PC-3 (cell line): ENCODE results near the gene WWP2. TPM values are rescaled to one million over a fixed set of nuclear protein-coding genes. Genes with fewer than 3 reads are reported as not detected.

Experiments used
- ATAC-seq: fragments of 200-7000 bp; cut with Tn5 transposase; 2 replicates; pipeline ENCODE4 v1.9.1; 2020; ENCODE audit warnings: mild to moderate bottlenecking, moderate library complexity
- BruUV-seq: library from RNA; stranded (reverse); fragments of 400-500 nt; replicated peaks from 2 replicates; lab custom pipeline; 2021; lab: Mats Ljungman, UMichigan
- CTCF ChIA-PET: fragments of 300-600 bp; sonication (Branson Sonifier 250); formaldehyde crosslinking; loops from one replicate; lab custom pipeline; 2022; ENCODE audit warnings: antibody characterized with exemption; lab: Charles Lee
- POLR2A ChIA-PET: fragments of 300-600 bp; sonication (Branson Sonifier 250); formaldehyde crosslinking; loops from one replicate; lab custom pipeline; 2022; ENCODE audit warnings: antibody characterized with exemption; ENCODE audit not compliant: unreplicated experiment; lab: Charles Lee
- DNase-seq: peaks from one replicate; pipeline ENCODE4 v3.0.0-alpha.2; 2015
- H2AFZ ChIP-seq: fragments of 300-600 bp; sonication (generic); 2 replicates; pipeline ENCODE4 v1.6.0; 2016; ENCODE audit warnings: antibody characterized with exemption, low read length
- H3F3A ChIP-seq: fragments of 300-600 bp; sonication (generic); one replicate; pipeline ENCODE4 v1.6.0; 2017; ENCODE audit warnings: antibody characterized with exemption, low read length, control low read depth, mild to moderate bottlenecking; ENCODE audit not compliant: unreplicated experiment
- H3K27ac ChIP-seq: fragments of 300-600 bp; sonication (generic); 2 replicates; pipeline ENCODE4 v1.5.1; 2016; ENCODE audit warnings: mild to moderate bottlenecking, low read length
- H3K27me3 ChIP-seq: fragments of 300-600 bp; sonication (generic); 2 replicates; pipeline ENCODE4 v1.6.1; 2016; ENCODE audit warnings: low read length, mixed read lengths
- H3K36me3 ChIP-seq: fragments of 300-600 bp; sonication (generic); 2 replicates; pipeline ENCODE4 v1.6.1; 2016; ENCODE audit warnings: low read depth, mixed run types, low read length, mixed read lengths
- H3K4me1 ChIP-seq: fragments of 300-600 bp; sonication (generic); 2 replicates; pipeline ENCODE4 v1.5.1; 2016; ENCODE audit warnings: low read length; ENCODE audit not compliant: insufficient read depth
- H3K4me2 ChIP-seq: fragments of 300-600 bp; sonication (generic); 2 replicates; pipeline ENCODE4 v1.6.0; 2016; ENCODE audit warnings: low read length
- H3K4me3 ChIP-seq: fragments of 300-600 bp; sonication (generic); 2 replicates; pipeline ENCODE4 v1.5.1; 2016; ENCODE audit warnings: mild to moderate bottlenecking, low read length, mixed read lengths
- H3K79me2 ChIP-seq: fragments of 300-600 bp; sonication (generic); 2 replicates; pipeline ENCODE4 v1.6.1; 2017; ENCODE audit warnings: low read length, mixed read lengths
- H3K9ac ChIP-seq: fragments of 300-600 bp; sonication (generic); 2 replicates; pipeline ENCODE4 v1.6.0; 2016; ENCODE audit warnings: mild to moderate bottlenecking, low read length
- H3K9me2 ChIP-seq: fragments of 300-600 bp; sonication (generic); replicated peaks from 2 replicates; pipeline ENCODE4 v1.6.1; 2016; ENCODE audit warnings: mixed run types, low read length, mixed read lengths
- H3K9me3 ChIP-seq: fragments of 300-600 bp; sonication (generic); 2 replicates; pipeline ENCODE4 v1.6.1; 2016; ENCODE audit warnings: low read length, mixed read lengths
- H4K20me1 ChIP-seq: fragments of 300-600 bp; sonication (generic); 2 replicates; pipeline ENCODE4 v1.6.1; 2016; ENCODE audit warnings: low read length, mixed read lengths
- CTCF ChIP-seq: fragments of 300-600 bp; sonication (generic); conservative IDR thresholded peaks from 2 replicates; pipeline ENCODE4 v1.5.1; 2017; ENCODE audit warnings: antibody characterized with exemption, low read depth, mild to moderate bottlenecking, low read length
- EZH2 ChIP-seq: fragments of 300-600 bp; sonication (generic); IDR thresholded peaks from one replicate; pipeline ENCODE4 v1.6.1; 2017; ENCODE audit warnings: antibody characterized with exemption, mild to moderate bottlenecking, low read length; ENCODE audit not compliant: unreplicated experiment
- EZH2phosphoT487 ChIP-seq: fragments of 300-600 bp; sonication (generic); IDR thresholded peaks from 2 replicates; pipeline ENCODE4 v1.6.1; 2018; ENCODE audit warnings: mild to moderate bottlenecking, antibody characterized with exemption, low read length, borderline replicate concordance
- intact Hi-C: fragments of 100-400 bp; cut with micrococcal nuclease; formaldehyde crosslinking; loops from 2 replicates; pipeline ENCODE4 v1.9.0; 2023
- total RNA-seq: library from RNA; depleted of rRNA; stranded (reverse); fragments of >200 nt; gene quantifications from 2 replicates; pipeline ENCODE4 v1.2.3, GENCODE V29; 2014

Gene WWP2
- total RNA-seq, 1 experiment from 2014 or later, result 15.8 TPM

GRCh38 chr16:69844441-69844840 is 82.3 kb downstream of the WWP2 start:
- BruUV-seq, result no TSS peak
- intact Hi-C loops, result no loop called here
- no peak overlapping the region for H3K4me3 ChIP-seq
- POLR2A ChIA-PET, result no interaction called here
- DNase-seq (no peak), ATAC-seq (no peak)
- H3K27ac ChIP-seq, result no peak overlapping the region
- H3K79me2 ChIP-seq, result no peaks in the 10 kb centered on the region
- H3K36me3 ChIP-seq, result no peaks in the 10 kb centered on the region
- H3K4me1 ChIP-seq, result 0 out of 2 replicates have a peak, but pooled peaks cover 4% of the 10 kb centered on the region
- no peaks in the 10 kb centered on the region for H3K9me3 ChIP-seq
- H2AFZ ChIP-seq, result no peak overlapping the region
- no peaks in the 10 kb centered on the region for H3K9me2 ChIP-seq
- no peak overlapping the region for H3K4me2 ChIP-seq
- no peaks in the 10 kb centered on the region for H3F3A ChIP-seq
- H4K20me1 ChIP-seq, result no peaks in the 10 kb centered on the region
- no peaks in the 10 kb centered on the region for H3K27me3 ChIP-seq
- CTCF ChIA-PET, result no interaction called here
- no peak overlapping the region for H3K9ac ChIP-seq
- no peak for TF ChIP-seq EZH2
- TF ChIP-seq EZH2phosphoT487, result no peak

DNA sequence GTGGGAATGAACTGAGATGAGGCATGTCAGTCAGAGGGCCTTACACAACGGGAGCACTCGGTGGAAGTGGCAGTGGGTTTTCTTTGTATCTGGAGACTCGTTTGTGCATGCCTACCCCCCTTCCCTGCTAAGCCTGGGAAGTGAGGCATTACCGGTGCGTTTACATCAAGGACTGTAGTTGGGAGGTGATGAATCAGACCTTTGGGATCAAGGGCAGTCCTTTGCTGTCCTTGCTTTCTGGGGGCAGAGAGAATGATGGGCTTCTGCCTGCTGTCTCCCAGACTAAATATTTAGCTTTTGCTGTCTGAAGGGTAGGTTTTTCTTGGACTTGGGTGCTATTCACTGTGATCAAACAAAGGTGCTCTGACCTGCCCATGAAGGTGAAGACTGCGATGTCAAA is 83.0 kb downstream of the WWP2 start:
- no peaks in the 10 kb centered on the region for H4K20me1 ChIP-seq
- no peak overlapping the region for H3K27ac ChIP-seq
- no peak overlapping the region for H3K4me2 ChIP-seq
- H3F3A ChIP-seq, result no peaks in the 10 kb centered on the region
- no peak for TF ChIP-seq EZH2
- no peak for TF ChIP-seq CTCF
- H3K4me1 ChIP-seq, result 0 out of 2 replicates have a peak, but pooled peaks cover 4% of the 10 kb centered on the region
- ChIA-PET POLR2A (no interaction called here), CTCF (no interaction called here)
- no peaks in the 10 kb centered on the region for H3K79me2 ChIP-seq
- no peaks in the 10 kb centered on the region for H3K9me2 ChIP-seq
- BruUV-seq, result no TSS peak
- DNase-seq, result no peak
- H3K36me3 ChIP-seq, result no peaks in the 10 kb centered on the region
- intact Hi-C loops, result no loop called here
- H3K4me3 ChIP-seq, result no peak overlapping the region
- no peaks in the 10 kb centered on the region for H3K27me3 ChIP-seq
- H2AFZ ChIP-seq, result no peak overlapping the region
- H3K9me3 ChIP-seq, result no peaks in the 10 kb centered on the region
- no peak for ATAC-seq
- no peak overlapping the region for H3K9ac ChIP-seq

- ATAC-seq (no peak), DNase-seq (no peak)
- no TSS peak for BruUV-seq
- Histone ChIP-seq H3F3A (no peaks in the 10 kb centered on the region), H3K9me3 (no peaks in the 10 kb centered on the region), H3K27me3 (no peaks in the 10 kb centered on the region), H3K79me2 (no peaks in the 10 kb centered on the region), H4K20me1 (no peaks in the 10 kb centered on the region), H3K4me3 (no peak overlapping the region), H3K27ac (no peak overlapping the region), H3K36me3 (no peaks in the 10 kb centered on the region), H3K9ac (no peak overlapping the region), H2AFZ (no peak overlapping the region), H3K4me1 (0 out of 2 replicates have a peak, but pooled peaks cover 4% of the 10 kb centered on the region), H3K9me2 (no peaks in the 10 kb centered on the region), H3K4me2 (no peak overlapping the region)
- intact Hi-C loops, result no loop called here
- TF ChIP-seq CTCF (no peak), EZH2 (no peak), EZH2phosphoT487 (no peak)
- ChIA-PET CTCF (no interaction called here), POLR2A (no interaction called here)
These were observed 85.5 kb downstream of the WWP2 start for GRCh38 chr16:69847643-69848042.
